Measurements from ENCODE around the gene SLFNL1. TPM values are rescaled to one million over a fixed set of nuclear protein-coding genes. Genes with fewer than 3 reads are reported as not detected.

SLFNL1 gene
- 0.05 TPM in 1 of 2 replicates, not detected in the other for total RNA-seq (2014; rRNA removed; shearing (Covaris generic))
- 0.61 TPM in 1 of 2 replicates, not detected in the other for polyA plus RNA-seq (2014; cell fraction: nucleus; rRNA removed)

DNA sequence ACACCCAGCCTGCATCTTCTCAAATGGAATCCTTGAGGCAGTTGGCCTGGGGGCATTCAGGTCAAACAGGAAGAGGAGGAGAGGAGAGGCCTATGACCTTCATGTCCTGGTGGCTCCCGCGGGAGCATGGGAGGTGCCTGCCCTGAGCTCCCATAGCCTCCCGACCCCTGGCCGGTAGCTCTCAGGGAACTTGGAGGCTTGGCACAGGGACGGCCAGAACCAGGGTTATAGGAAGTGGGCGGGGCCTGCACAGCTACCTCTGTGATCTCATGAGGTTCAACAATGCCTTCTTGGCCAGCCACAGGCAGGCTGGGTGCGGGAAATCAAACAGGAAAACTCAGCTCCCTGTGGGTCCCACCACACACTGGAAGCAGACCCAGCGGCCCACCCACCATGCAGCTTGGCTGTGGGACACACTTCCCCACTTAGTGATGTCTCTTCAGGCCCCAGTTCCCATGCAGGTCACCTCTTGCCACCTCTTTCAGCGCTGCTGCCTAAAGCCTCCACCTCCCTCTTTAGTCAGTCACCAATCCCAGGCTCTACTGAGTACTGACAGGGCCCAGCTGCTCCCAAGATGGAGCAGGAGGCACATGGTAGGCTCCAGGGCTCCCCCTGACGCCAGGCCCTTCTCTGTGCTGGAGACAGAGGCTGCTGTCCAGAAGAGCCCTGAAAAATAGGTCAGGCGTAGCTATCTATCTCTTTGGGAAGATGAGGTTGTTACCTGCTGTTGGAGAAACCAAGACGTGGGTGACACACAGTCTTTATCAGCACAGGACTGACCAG is at the start of gene SLFNL1:
TSS of gene SLFNL1 (minus strand) at position 200 of the 783 bp plus-strand sequence. CDS start 1,065 bp downstream, outside the sequence.
- DNase-seq (ENCODE audit: extremely low read depth, low read depth) = no peak

DNA sequence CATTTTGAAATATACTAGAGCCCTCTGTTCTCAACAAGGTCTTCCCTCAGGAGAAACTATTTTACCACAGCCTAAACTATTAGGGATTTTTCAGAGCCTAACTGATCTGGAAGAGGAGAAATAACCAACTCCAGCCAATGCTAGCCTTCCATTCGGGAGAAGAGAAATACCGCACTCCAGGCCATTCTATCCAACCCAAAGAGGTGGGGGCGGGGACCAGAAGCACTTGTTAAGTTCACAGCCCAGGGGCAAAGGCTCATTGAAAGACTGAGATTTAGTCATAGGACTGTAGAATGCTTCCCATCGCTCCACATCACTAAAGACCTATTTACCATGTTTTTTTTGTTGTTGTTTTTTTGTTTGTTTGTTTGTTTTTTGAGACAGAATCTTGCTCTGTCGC is 35.4 kb upstream of the SLFNL1 start:
- no peak for DNase-seq (ENCODE audit: extremely low read depth, low read depth)

DNA sequence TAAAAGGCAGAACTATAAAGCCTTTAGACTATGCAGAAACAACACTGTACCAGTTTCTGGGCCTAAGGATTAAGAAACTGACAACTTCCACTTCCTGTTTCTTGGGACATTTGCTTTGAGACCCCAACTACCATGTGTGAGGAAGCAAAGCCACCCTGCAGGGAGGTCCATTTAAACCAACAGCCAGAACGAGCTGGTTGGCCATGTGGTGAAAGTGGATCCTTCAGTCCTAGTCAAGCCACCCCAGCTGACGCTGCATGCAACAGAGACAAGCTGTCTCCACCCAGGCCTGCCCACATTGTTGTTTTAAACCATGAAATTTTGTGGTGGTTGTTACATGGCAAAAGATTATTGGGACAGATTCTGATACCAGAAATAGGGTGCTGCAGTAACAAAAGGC is 31.8 kb upstream of the SLFNL1 start:
- DNase-seq (ENCODE audit: extremely low read depth, low read depth) = no peak

DNA sequence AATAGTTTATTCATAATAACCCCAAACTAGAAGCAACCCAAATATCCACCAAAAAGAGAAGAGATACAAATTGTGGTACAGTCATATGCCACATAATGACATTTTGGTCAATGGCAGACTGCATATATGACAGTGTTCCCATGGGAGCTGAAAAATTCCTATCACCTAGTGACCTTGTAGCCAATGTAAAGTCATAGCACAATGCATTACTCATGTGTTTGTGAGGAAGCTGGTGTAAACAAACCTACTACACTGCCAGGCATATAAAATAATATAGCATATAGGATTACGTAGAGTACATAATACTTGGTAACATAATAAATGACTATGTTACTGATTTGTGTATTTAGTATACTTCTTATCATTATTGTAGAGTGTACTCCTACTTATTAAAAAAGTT is 29.5 kb upstream of the SLFNL1 start:
- no peak for DNase-seq (ENCODE audit: extremely low read depth, low read depth)

DNA sequence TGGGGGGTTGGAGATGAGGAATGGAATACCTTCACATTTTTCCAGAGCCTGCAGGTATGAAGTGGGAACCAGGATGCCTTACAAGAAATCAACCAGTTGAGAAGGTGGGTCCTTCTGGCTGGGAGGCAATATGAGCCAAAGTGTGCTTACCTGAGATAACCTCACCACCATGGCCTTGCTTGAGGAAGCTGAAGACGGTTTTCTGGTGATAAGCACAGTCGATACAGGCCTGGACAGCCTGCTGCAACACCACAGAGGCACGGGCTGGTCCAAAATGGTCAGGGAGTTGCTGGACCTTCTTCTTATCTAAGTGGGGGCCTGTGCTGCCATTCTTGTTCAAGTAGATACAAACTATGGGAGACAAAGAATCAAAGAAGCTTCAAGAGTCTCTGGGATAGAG is 27.0 kb upstream of the SLFNL1 start:
- no peak for DNase-seq (ENCODE audit: extremely low read depth, low read depth)

DNA sequence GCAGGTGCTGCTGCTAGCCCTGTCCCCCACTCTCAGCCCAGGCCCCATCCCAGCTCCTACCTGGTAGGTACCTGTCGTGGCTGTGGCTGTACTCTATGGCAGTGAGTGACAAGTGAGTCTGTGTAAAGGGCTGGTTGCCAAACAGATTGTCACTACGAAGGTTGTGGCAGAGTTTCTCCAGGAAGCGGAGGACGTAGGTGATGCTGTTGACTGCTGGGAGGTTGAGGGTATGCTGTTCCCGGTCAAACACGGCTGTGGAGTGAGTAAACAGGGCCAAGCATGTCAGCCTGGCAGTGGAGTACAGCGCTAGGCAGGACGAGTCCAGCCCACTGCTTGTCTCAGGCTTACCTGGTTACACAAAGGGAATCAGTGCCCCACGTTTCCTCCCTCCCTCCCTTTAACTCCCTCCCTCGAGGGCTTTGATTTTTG is 24.8 kb upstream of the SLFNL1 start:
- no peak for DNase-seq (ENCODE audit: extremely low read depth, low read depth)

DNA sequence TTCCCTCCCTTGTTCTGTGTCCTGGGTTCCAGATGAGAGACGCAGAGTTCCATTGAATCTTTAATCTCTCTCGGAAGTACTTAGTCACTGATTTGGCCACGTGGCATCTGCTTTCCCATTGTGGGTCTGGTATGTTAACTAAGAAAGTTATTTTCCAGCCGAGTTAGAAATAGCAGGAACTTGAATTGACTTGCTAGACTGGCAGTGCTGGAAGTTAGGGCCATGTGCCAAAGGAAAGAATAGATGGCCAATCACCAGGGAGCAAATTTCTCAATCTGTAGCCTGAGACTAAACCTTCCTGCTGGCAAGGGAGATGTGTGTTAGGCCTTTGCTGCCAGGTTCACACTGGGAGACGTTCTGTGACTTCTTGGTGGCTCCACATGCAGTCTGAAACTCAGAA is 24.2 kb upstream of the SLFNL1 start:
- DNase-seq (ENCODE audit: extremely low read depth, low read depth) = no peak

DNA sequence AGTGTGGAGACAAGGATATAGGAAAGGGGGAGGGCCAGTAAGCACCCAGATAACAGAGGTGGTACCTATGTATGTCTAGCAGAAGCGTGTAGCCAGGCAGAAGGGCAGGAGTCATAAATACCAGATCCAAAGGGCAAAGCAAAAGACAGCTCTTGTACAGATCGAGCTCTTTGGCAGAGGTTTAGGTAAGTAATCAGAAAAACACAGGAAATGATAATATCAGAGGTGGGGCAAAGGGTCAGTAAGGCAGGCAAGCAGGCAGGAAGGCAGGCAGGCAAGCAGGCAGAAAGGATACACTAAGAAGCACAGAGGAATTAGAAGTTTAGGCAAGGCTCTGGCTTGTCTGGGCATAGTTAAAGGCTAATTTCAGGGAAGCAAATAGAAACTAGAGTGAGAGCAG is 22.7 kb upstream of the SLFNL1 start:
- DNase-seq (ENCODE audit: extremely low read depth, low read depth) = no peak

DNA sequence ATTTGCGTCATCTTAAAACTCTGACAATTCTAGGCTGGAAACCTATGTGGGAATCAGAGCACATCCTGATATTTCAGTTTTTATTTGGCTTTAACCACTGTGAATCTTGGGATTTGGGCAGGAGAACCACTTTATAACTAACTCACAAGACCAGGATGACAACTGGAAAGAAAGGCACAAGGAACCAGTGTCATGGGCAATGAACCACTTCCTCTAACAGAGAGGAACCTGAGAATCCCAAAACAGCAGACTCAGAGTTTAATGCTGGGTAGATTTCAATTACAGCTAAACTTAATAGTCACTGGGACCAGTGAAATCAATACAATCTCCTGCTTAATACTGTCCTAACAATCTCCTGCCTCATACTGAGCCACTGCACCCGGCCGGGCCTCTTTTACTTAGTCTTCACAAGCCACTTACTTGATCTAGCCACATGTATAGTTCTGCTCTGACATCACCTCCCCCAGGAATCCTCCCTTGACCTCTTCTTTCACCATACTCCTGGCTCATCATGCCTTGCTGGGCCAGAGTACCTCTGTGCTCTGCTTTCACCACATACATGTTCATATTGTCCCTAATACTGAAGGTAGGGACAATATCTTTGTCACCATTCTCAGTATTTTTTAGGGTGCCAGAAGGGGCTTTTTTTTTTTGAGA is 20.2 kb upstream of the SLFNL1 start:
- no peak for DNase-seq (ENCODE audit: extremely low read depth, low read depth)

DNA sequence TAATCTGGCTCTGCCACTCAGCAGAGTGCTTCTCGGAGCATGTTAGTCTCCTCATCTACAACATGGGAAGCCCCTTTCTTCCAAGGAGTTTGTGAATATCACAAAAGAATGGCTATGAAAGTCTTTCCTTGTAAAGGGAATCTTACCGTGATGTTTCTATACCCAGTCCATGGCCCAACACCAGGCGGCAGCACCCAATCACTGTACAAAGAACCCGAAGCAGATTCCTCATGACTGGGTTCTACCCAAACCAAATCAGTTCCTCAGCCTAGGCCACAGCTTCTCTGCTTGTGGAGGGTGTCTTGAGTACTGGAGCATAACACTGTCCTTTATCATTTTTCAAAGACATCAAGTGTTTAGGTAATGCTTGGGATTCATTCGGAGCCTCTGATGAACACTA is 16.6 kb upstream of the SLFNL1 start:
- DNase-seq (ENCODE audit: extremely low read depth, low read depth) = no peak

DNA sequence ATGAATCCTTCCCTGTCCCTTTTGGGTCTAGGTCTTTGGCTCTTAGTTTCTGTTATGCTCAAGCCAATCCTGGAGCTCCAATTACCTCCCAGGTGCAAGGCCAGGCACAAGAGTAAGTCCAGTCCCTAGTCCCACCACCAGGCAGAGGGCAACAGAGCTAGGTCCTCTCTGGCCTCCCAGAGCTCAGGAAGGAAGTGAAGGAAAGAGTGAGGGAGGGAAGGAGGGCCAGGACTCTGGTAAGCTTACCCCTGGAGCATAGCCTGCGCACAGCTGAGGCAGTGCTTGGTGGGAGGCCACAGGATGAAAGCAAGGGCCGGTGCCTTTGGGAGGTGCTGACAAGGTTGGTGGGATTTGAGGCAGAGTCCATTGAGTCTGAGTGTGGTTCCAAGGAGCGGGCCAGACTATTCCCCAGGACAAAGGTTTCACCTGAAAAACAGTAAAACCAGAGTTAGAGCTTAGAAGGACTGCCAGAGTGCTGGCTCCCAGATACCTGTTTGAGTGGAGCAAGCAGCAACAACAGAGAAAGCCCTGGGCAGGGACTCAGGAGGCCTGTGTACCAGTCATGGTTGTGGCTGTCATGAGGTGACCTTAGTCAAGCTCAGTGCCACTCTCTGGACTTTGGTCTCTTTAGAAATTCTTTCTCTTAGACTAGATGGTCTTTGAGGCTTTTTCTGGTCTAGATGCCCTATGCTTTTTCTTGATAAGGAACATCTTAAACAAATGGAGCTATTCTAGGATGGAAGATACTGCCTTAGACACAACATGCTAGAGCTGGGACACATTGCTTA is 15.8 kb upstream of the SLFNL1 start:
- no peak for DNase-seq (ENCODE audit: extremely low read depth, low read depth)

DNA sequence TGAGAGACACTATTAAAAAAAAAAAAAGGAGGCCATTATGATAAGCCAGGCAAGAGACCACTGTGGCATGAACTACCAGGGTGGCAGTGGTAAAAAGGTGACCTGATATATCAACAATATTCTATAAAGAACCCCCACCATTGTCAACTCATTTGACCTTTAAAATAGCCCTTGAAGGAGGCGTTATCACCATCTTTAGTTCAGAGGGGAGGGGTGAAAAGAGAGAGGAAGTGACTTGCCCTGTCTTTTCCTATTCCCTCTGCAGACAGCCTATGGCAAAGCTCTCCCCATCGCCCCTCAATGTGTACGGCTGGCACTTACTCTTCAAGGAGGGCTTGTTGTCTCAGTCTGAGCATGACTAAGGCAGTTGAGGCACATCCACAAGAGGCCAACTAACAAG is 11.7 kb upstream of the SLFNL1 start:
- DNase-seq (ENCODE audit: extremely low read depth, low read depth) = no peak

DNA sequence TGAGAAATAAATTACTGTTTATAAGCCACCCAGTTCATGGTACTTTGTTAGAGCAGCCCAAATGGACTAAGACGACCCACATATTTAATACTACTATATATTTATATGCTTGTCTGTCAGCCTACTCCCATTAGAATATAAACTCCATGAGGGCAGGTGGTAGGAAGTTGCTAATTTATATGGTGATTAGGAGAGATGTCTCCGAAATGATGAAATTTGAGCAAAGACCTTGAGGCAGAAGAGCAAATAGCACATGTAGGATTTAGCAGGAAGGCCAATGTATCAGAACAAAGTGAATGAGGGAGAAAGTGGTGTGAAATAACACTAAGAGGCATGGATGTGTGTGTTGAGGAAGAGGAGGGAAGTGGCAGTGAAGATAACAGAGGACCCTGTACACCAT is 10.6 kb upstream of the SLFNL1 start:
- DNase-seq (ENCODE audit: extremely low read depth, low read depth) = no peak

DNA sequence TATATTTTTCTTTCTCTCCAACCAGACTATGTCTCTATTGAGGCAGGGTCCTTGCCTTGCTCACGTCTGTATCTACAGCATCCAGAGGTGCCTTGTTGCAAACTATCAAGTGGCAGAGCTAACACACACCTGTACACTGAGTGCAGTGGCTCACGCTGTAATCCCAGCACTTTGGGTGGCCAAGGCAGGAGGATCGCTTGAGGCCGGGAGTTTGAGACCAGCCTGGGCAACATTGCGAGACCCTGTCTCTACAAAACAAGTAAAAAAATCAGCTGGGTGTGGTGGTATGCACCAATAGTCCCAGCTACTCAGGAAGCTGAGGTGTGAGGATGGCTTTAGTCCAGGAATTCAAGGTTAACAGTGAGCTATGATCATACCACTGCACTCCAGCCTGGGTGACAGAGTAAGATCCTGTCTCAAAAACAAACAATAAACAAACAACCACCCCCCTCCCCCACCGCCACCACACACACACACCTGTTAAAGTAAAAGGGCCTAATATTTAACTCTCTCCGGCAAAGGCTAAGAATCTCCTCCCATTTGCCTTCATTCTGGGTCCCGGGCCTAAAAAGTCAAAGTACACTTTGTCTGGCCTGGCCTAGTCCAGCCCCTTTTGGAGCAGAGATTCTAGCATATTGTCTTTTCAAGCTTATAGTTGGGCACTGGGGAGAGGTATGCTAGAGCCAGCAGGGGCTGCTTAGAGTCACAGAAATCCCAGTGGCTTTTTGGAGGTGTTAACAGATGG is 9.5 kb upstream of the SLFNL1 start:
- DNase-seq (ENCODE audit: extremely low read depth, low read depth) = no peak

DNA sequence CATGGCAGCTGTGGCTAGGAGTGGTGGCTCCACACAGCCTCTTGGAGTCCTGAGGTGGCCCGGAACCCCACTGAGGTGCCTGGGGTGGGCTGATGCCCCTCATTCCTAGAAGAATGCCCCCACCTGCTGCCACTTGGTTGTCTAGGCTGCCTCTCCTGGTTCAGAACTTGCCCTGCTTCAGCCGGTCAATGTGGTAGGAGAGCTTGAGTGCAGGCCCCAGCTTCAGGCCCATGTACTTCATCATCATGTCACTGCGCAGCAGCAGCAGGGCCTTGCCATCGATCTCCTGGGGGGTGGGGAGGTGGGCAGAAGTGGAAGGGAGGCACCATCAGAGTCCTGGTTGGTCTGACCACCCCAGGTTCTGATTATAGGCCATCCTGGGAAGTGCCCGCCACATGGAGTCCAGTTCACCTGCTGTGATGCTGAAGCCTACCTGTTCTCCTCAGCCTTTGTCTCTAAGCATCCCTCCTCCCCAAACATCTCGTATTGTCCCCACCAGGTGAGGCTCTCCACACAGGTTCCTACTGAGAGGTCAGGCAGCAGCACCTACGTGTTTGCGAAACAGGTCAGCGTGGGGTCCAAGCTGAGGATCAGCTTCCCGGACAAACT is 6.6 kb upstream of the SLFNL1 start:
- DNase-seq (ENCODE audit: extremely low read depth, low read depth) = no peak

DNA sequence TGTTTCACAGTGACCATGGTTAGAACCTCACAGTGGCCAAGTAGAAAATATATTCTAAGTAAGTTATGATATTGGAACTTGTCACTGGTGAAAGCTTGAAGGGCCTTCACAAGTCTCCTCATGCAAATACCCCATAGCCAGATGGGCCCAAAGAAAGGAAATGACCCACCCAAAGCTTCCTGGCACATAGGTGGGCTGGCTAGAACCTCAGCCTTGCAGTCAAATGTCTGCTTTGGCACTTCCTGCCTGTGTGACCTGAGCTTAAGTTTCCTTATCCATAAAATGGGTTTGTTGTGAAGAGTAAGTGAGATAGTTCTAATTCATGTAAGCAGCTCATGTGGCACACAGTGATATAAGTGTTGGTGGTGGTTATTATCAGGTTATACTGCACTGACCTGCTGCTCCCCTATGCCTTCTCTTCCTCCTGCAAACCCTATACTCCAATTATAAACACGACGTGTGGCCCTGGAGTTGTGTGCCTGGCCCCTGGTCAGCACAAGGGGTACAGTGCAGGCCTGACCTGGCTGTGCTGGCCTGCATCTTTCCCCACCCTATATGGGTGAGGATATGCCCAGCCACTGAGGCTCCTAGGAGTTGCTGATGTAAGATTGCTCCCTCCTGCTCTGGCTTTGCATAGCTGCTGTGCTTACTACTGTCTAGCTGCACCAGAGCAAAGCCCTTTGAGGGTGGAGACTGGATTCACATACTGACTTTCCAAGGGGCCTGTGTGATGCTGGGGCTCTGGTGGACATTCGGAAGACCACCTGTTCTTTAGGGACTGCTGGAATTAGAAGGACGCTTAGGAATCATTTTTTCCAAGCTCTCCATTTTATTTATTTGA is 4.7 kb upstream of the SLFNL1 start:
- DNase-seq (ENCODE audit: extremely low read depth, low read depth) = no peak

DNA sequence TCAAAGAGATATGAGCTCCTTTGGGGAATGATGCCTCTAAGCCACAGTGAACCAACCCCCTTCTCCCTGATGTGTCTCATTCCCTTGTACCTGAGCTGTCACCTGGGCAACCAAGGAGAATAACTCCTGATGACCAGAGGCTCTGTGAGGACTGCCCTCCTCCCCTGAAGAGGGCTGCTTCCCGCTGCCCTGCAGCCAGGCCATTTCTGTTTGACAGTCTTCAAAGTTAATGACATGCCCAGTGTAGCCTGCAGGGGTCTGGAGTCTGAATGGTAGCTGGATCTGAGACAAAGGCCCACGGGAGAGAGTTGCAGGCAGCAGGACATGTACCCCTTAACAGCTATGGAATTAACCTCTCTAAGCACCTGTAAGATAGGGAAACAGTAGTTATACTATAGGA is 3.4 kb upstream of the SLFNL1 start:
- no peak for DNase-seq (ENCODE audit: extremely low read depth, low read depth)

DNA sequence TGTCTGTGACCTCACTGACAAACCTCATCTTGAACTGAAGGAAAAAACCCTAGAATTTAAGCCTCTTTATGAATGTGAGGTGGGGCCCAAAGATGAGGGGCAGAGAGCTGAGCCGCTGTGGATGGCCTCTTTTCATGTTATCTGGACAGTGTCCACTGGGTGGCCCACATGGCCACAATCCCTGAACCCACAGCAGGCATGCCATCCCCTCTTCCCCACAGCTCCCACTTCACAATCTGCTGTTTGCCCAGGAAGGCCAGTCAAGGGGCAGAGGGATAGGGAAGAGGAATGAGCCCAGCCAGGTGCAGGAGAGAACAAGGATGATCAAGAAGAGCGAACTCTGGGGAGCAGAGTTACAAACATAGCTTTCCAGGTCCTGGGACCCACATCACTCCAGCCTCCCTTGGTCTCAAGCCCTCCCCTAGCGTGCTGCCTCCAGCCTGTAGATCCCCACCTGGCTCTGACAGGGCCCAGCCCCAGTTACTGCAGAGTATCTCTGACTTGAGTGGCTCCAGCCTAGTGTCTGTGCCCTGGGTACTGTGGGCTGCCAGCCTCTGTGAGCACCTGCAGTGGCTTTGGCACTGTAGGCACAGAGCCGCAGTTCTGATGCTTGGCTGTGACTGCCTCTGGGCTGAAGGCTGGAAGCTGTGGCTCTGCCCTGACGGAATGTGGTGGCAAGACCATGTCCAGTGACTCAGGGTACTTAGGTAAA is 1.9 kb upstream of the SLFNL1 start:
- DNase-seq (ENCODE audit: extremely low read depth, low read depth) = no peak

DNA sequence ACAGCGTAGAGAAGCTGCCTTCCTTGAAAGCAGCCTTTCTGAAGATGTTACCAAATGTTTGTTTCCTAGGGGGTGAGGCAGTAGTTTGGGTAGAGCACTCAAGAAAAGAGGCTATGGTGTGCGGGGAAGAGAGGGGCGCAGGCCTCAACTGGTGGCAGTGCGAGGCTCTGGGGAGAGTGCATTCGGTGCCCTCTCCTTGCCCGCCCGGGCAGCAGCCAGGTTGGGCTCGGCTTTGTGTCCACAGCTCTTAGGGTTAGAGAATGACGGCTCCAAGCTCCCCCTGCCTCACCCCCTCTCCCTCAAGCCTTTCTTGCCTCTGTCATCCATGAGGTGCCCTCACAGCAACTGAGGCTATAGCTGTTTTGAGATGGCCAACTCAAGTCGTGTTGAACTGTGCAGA is 899 bp upstream of the SLFNL1 start:
- no peak for DNase-seq (ENCODE audit: extremely low read depth, low read depth)

Data from NCI-H460 (cell line).